NCI-H1694 (cell line): ENCODE measurements around the gene B4GALT1.
"Not testable (repeated sequence)": the region's sequence is repeated elsewhere in the genome, so short reads cannot be mapped to it uniquely, and the experiment has no call there.

Experiments used
- DNase-seq: peaks from one replicate; lab custom pipeline; 2025; lab: John Stamatoyannopoulos, UW

B4GALT1 gene

DNA sequence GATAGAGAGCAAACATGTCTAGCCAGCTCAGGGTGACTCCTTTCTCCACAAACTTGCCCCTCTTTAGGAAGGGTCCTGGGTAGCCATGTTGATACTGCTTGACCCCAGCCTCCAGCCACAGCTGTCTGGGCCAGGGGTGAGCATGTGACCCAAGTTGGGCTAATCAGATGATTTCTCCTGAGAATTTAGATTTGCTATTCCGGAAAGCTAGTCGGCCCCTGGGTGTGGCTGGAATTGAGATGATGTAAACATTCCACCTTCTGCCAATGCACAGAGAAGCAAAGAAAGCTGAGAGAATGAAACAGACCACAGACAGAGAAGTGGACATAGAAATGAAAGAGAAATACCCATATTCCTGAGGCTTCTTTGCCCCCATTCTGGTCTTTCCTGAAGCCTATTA, 17.8 kb upstream of the B4GALT1 start:
- no peak for DNase-seq

DNA sequence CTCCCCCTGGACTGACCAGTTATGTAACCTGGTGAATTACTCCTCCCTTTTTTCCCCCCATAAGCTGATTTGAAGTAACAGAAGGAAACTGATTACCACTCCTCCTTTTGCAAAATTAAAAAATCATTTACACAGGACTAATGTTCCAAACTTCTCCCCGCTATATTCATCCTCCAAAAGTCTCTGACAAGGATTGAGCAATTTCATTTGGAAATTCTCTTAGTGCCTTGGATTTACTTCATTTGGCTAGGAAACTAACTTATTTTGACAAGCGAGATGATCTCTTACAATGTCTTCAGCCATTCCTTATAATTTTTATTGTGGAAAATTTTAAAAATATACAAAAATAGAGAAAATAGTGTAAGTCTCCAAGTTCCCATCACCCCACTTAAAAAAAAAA, 15.4 kb upstream of the B4GALT1 start:
- no peak for DNase-seq

DNA sequence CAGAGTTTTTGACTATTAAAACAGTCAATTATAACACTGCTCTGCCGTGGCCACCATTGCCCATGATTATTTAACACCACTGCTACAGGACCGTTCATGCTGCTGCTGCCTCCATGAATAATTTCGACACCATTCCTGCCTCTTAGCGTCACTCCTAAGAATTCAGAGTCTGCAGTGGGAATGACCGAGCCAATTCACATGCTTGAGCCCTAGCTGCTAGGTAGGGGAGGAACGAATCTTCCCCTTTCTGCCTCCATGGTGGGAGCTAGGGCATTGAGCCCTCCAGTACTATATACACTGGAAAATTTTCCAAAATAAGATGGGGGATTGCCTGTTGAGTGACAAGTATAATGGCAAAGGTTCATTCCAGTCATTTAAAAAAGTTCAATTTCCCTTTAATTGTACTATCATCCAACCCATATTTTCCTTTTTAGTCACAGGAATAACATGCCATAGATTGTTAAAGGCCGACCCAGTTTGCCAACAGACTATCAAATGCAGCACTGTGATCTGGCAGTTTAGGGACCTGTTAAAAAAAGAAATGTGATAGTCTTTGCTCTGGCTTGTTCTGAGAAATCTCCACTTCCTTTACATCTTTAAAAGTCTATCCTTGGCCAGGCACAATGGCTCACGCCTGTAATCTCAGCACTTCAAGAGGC, 13.5 kb upstream of the B4GALT1 start:
- no peak for DNase-seq

DNA sequence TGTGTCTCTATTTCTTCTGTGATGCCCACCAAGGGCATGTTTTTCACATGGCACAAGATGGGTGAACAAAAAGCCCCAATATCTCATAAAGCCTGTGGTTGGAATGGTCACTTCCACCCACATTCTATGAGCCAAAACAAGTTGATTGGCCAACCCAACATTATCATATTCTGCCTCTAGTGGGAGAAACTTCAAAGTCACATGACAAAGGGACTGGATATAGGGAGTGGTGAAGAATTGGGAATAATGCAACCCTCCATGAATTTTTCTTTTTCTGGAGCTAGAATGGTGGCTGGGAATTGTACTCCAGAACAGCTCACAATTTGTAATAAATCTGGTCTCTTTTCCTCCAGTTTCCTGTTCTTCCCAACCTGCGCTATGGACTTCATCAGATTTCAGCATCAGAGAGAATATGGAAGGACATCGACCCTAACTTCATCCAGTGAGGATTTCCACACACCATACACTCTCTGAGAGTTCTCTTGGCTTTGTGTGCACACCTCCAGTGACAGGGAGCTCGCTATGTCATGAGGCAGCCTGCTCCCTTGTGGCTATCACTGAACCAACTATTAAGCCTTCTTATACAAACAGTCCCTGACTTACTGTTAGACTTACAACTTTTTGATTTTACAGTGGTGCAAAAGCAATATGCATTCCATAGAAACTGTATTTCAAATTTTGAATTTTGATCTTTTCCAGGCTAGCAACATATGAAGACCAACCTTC, 12.0 kb upstream of the B4GALT1 start:
- DNase-seq, result no peak

DNA sequence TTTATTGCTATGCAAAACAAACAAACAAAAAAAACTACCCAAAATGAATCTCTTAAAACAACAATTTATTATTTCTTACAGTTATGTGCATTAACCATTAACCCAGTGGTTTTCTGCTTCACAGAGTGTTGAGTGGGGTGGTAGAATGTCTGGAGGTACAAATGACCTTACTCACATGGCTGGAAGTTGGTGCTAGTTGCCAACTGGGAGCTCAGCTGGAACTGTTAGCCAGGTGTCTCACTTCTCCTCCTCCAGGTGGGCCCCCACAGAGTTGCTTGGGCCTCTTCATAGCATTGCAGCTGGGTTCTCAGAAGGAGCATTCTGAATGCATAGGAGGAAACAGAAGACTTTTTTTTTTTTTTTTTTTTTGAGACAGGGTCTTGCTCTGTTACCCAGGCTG, 10.5 kb upstream of the B4GALT1 start:
- DNase-seq, result no peak

DNA sequence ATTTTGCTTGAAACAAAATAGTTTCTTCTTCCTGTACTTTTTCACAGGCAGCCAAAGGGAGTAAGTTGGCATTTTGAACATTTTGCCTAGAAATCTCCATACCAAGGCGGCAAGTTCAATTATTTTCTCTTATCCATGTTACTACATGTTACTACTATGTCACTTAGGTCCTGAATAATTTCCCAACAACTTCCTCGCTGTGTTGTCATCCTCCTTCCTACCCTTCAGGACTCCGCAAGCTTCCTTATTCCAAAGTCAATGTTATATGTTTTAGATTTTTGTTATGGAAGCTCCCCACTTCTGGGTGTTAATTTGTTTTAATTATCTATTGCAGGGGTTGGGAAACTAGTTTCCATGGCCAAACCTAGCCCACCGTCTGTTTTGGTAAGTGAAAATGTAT, 9.9 kb upstream of the B4GALT1 start:
- DNase-seq, result no peak

DNA sequence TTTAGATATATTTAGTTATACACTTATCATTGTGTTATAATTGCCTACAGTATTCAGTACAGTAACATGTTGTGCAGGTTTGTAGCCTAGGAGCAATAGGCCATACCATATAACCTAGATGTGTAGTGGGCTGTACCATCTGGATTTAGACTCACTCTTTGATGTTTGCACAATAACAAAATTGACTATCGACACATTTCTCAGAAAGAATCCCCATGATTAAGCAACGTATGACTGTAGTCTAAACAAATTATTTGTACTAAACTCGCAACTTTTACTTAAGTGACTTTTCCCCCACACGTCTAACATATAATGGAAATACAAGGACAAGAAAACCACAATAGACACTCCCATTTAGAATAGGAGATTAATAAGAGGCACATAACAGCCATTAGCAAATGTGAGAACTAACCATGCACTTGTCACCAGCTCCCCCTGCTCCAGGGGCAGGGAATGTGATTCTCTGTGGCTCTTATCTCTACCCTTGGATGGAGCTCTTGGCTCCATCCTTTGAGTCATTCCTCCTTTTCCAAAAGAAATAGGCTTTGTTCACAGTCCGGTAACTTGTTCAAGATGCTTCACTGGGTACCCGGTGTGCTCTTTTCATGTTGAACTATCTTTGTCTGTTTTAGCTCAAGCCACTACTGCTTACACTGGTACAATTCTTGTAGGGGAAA, 8.7 kb upstream of the B4GALT1 start:
- no peak for DNase-seq

DNA sequence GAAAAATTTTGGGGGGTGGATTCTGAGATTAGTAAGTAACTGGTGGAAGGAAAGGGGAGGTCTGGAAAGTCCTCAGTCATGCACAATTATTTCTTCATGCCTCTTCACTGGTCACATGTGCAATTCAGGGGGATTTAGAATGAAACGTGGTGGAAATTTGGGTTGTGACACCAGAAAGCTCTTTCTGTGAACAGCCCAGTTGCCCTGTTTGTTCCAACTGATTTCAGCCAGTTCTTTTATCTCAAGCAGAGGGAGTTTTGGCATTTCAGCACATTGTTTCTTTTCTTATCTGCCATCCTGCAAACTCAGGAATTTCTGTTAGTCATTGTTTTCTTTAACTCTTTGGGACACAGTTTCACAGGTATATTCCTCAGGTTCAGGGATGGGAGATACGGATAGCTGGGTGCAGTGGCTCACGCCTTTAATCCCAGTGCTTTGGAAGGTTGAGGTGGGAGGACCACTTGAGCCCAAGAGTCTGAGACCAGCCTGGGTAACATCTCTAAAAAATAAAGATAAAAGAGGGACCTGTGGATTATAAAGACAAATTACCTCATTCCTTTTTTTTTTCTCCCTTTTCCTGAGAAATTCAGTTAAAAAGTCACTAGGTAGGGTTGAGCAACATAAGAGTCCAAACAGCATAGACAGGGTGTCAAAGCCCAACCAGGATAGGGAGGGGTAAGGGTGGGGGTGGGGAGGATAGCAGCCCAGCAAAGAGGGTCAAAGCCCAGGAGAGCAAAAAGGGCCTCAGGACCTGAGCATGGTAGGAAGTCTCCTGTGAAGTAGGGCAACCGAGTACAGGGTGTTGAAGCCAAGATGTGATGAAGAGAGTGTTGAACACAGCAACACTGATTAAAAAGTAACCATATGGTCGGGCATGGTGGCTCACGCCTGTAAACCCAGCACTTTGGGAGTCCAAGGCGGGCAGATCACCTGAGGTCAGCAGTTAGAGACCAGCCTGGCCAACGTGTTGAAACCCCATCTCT, 5.4 kb upstream of the B4GALT1 start:
- DNase-seq, result no peak

DNA sequence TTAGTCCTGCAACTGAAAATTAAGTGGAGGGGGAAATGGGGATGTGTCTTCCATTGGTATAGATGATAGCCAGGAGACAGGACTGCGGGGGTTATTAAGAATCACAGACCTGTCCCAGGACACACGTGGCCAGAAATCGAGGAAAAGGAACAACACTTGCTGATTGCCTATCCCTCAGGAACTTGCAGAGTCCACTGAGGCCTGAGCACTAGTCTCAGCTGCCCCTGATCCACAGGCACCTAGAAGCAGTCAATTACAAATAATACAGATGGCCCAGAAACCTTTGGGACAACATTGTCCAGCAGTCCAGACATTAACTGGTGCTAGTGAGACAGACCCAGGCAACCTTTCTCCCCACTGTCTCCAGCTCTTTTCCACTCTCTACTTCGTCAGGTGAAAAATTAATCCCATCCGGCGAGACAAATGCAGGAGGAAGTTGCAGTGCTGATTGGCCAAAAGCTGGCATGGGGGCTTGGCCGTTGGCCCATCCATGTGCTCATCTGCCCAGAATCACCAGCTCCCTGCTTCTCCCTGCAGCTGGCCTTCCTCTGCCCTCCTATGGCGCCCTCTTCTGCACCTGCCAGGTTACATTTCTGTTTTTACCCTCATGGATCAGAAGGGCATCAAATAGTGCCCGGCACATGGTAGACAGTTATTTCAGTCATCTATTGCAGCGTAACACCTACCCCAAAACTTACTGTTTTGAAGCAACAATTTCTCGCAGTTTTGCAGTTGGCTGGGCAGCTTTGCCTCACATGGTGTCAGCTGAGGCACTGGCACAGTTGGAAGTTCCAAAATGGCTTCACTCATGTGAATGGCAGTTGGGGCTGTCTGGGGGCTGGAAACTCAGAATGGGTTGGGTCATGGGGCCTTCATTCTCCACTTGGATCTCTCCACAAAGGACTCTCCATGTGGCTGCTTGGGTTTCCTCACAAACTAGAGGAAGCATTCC, 3.6 kb upstream of the B4GALT1 start:
- DNase-seq, result peak; percentile 41

DNA sequence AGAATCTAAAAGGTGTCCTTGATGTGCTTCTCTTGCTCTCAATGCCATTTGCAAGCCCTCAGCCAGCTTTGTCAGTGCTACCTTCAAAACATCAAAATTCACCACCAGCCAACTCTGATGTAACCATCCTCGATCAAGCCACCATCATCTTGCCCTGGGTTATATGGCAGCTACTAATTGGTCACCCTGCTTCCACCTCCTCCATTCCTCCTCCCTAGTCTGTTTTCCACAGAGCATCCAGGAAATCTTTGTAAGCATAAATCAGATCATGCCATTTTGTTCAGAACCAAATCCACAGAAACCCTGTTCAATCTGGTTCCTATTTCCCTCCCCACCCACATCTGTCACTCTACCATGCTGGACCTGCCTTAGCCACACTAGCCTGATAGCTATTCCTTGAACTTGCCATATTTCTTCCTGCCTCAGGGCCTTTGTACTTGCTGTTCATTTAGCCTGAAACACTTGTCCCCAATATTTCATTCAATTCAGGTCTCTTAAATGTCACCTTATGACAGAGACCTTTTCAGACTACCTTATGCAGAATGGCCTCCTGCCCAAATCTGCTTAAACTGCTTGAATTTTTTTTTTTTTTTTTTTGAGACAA, 1.9 kb upstream of the B4GALT1 start:
- DNase-seq, result no peak

DNA sequence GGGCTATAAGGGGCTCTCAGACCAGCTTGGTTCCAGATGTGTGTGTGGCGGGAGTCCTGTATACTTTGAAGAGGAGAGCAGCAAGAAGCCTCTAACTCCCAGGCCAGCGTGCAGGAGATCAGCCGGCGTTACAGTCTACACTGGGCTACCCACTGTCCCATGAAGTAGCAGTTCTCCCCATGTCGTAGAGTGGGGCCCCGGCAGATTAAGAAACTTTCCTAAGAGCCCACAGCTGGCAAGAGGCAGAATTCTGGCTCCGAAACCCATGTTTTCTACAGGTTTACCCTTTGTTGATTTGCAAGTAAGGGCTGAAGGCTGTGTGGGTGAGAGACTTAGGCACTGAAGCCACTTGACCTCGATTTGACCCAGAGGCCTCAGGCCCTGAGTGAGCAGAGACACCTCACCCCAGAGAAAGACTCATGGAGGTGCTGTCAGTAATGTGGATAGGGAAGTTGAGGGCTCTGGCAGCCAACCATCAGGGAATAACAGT, 881 bp upstream of the B4GALT1 start:
- DNase-seq, result no peak

DNA sequence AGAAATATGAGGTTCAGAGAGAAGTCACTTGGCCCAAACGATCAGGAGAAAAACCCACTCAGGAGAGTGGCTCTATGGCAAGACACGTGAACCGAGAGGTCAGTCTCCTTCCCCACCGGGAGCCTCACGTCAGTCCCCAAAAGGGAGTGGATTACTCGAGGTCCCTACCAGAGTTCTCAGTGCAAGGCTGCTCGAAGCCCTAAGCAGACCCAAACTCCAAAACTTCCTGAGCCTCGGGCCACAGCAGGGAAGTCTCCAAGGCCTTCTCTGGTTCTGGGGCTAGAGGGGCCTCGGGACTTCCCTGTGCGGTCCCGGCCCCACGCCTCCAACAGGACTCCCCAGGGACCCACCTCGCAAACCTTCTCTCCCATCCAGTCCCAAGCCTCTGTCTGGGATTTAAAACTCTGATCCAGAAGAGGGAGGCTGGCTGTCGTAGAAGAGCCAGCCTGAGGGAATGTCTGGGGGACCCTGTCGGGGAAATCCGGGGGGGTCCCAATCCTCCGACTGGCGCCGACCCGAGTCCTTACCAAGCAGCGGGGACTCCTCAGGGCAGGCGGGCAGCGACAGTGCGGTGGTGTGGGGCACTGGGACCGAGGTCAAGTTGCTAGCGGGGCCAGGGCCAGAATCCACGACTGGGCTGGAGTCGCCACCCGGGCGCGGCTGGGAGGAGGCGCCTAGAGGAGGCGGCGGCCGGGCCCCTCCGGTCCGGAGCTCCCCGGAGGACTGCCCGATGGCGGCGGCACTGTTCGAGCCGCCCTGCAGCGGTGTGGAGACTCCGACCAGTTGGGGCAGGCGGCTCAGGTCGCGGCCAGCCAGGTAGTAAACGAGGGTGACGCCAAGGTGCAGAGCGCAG, 679 bp downstream of the B4GALT1 start:
- no peak for DNase-seq

DNA sequence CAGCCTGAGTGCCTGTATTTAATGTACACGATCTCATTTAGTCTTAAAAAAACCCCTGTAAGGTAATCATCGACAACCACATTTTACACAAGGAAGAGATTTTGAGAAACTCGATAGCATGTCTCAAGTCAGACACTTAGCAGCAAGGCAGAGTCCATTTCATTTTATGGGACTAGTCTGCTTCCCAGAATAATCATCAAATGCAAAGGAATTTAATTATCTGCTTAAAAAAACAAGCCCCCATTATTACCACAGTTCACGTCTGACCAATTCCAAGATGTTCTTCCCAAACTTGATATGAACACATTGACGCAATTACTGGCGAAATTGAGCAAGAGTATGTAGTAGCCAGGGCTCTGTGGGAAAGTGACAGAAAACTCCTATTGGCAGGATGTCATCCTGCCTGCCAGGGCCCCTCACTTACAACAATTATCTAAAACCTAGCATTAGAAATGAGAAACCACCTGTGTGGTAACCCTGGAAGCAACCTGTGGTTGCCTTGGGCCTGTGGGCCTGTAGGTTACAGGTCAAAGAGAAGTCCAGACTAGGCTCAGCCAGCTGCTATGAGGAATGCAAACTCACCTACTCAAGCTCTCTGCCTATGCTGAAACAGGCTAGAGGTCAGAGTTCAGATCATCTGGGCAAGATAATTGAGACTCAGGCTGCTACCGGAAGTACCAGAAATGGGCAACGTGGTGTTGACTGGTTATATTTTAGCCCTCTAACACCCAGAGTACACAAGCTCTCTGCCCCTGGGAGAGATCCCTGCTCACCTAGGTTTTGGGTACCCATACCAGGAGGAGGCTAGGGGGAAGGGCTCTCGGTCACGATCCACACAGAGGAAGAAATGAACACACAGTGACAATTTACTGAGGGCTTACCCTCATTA, 1.6 kb downstream of the B4GALT1 start:
- DNase-seq, result no peak

DNA sequence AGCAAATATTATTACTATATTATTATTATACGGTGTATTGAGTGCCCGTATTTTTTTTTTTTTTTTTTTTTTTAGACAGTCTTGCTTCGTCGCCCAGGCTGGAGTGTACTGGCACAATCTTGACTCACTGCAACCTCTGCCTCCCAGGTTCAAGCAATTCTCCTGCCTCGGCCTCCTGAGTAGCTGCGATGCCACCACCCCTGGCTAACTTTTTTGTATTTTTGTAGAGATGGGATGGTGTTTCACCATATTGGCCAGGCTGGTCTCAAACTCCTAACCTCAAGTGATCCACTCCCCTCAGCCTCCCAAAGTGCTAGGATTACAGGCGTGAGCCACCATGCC, 2.2 kb downstream of the B4GALT1 start:
- not testable (repeated sequence) for DNase-seq

DNA sequence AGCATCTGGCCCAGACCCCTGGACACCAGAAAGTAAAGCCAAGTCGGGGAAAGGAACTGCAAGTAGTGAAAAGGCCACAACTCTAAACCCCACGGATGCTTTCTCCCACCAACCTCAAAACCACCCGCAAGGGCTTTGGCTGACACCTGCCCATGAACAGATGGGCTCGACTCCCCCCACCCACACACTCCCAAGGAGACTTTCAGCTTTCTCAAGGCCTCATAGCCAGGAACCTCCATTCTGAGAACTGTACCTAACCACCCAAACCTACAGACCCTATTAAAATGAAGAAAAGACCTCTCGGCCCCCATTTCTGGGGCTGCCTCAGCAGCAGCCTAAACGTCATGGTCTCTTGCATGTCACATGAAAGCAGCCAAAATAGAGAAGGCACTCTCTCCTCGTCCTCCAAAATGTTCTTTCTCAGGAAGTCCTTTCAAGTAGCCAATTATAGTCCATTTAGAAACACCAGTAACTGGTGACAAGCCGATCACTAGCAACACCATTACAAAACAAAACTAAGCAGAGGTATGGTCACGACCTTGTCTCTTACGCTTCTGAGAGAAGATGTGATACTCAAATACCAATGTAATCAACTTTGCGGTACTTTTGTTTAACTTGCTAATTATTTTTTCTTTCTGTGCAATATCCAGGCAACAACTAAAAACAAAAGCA, 2.9 kb downstream of the B4GALT1 start:
- DNase-seq, result no peak

DNA sequence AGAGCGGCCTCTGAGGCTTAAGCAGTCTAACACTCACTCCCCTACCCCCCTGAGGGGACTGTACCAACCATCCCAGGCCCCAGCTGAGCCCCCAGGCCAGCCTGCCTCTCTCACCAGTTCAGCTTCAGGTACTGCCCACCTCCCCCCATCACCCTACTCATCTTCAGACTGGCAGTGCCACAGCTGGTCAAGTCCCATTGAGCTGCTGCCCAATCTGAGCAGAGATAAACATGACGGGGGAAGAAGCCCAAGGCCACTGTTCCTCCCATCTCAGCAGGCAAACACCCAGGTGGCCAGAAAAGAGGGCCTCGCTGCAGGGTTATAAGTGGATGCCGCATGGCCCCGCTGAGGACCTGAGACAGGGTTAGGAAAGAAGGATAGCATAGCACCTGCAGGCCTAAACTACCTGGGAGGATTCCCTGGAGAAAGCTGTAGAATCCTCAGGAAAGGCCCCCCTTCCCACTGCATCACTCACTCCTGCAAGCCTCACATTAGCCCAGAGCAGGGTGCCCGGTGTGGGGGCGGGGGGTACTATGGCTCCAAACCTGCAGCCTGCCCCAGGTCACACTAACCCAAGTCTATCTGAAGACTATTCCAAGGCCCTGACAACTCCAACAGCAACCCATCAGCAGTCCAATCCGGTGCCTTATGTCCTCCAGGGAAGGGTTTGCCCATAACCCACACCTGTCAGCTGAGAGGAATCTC, 3.6 kb downstream of the B4GALT1 start:
- no peak for DNase-seq

DNA sequence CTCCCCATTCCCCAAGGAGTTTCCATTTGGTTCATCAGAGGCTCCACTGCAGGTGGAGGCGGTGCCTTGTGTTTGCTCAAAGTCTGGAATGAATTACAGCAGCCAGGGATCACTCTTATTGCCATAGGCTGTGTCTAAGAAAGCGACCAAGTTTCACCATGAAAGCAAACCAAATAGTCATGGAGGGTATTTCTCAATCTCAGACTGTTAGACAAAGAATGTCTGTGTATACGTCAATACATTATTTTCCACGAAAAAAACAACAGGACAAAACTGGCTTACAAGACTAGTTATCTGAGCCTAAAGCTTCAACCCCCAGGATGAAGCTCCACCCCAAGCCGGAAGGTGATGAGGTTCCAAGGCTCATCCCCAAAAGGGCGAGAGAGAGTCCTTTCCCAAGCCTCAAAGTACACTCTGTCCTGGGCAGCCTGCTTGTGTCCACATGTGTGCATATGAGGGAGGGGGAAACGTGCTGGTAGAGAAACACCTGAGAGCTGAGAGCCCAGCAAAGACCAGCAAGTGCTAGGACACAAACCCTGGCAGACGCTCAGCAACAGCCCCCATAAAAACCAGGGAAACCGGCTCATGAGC, 4.3 kb downstream of the B4GALT1 start:
- DNase-seq, result no peak
